NB4 (cell line): Measurements from ENCODE around the gene ZFP91.

Source experiments
- DNase-seq: peaks from one replicate; pipeline ENCODE4 v3.0.0; 2010; ENCODE audit warnings: low read depth
- H3K4me3 ChIP-seq: one replicate; pipeline ENCODE4 v1.5.1; 2011; ENCODE audit warnings: mild to moderate bottlenecking, low read depth, low read length, moderate library complexity
- MAX ChIP-seq: IDR thresholded peaks from 2 replicates; pipeline ENCODE4 v1.6.1; 2011; ENCODE audit warnings: low read depth, low read length
- MYC ChIP-seq: IDR thresholded peaks from 2 replicates; pipeline ENCODE4 v1.6.1; 2011; ENCODE audit warnings: low read depth, low read length
- POLR2A ChIP-seq: IDR thresholded peaks from 2 replicates; pipeline ENCODE4 v1.6.1; 2011; ENCODE audit warnings: mild to moderate bottlenecking; ENCODE audit not compliant: insufficient read length; ENCODE audit errors: extremely low read depth
- TF ChIP-seq, protein P1 (sequence below): IDR thresholded peaks from one replicate; pipeline ENCODE4 v1.5.1; 2012; ENCODE audit warnings: low read depth, low read length

The ZFP91 gene

DNA sequence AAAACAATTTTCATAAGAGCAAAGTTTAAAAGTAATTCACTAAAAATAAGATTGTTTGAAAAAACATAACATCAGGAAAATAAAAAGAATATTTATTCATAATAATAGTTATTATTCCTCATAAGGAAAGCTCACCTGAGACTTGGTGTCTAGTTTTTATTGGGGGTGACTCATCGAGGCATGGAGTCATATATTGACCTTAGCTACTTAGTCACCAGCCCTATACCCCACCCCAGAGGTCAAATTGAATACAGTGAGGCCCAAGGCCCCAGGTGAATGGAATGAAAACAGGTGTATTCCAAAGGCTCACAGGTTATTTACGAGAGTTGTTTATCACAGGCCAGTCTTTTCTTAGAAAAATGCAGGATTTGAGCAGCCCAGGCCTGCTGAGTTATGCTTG, 80.5 kb downstream of the ZFP91 start:
- no peak overlapping the region for H3K4me3 ChIP-seq

DNA sequence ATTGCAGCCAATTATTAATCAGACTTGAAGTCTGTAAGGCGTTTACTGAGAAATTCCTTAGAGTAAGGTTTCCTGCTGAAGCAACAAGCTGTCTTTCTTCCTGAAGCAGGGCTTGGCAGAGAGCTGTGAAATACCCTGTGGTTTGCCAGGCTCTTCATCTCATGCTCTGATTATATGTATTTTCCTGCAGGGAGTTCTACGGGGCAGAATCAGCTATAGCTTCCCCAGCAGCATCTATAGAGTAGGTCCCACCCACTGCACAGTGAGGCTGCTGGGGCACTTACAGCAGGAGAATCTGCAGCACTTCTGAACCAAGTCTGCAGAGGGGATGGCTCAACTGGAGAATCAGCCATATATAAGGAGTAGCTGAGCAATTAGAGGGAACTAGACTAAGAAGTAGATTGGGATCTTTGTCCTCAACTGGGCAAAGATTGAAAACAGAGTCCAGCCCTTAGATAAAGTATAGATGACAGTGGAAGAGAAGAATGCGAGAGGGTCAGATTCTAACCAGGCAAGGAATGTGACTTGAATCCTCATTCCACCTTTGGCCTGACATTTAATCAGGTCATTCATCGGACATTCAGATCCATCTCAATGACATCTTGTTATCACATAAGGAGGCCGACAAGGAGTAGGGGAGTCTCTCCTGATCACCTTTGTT, 81.2 kb downstream of the ZFP91 start:
- no peak for DNase-seq
- no peak overlapping the region for H3K4me3 ChIP-seq
- TF ChIP-seq, protein P1, sequence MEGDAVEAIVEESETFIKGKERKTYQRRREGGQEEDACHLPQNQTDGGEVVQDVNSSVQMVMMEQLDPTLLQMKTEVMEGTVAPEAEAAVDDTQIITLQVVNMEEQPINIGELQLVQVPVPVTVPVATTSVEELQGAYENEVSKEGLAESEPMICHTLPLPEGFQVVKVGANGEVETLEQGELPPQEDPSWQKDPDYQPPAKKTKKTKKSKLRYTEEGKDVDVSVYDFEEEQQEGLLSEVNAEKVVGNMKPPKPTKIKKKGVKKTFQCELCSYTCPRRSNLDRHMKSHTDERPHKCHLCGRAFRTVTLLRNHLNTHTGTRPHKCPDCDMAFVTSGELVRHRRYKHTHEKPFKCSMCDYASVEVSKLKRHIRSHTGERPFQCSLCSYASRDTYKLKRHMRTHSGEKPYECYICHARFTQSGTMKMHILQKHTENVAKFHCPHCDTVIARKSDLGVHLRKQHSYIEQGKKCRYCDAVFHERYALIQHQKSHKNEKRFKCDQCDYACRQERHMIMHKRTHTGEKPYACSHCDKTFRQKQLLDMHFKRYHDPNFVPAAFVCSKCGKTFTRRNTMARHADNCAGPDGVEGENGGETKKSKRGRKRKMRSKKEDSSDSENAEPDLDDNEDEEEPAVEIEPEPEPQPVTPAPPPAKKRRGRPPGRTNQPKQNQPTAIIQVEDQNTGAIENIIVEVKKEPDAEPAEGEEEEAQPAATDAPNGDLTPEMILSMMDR = no peak
- no peak for TF ChIP-seq MYC

More for the DNA sequence above, 80.5 kb downstream of the ZFP91 start:
- TF ChIP-seq POLR2A (no peak), MYC (no peak), MAX (no peak)
- TF ChIP-seq, protein P1 = no peak
- DNase-seq = no peak
